Right lobe of liver (tissue), 6 donors: ENCODE data around the gene DLAT. TPM values are rescaled to one million over a fixed set of nuclear protein-coding genes. Genes with fewer than 3 reads are reported as not detected.
A peak's percentile ranks its signal among the peaks of the same experiment; 100 is the strongest.

Experiments
- ATAC-seq, 4 donors: fragments of 200-7000 bp; cut with Tn5 transposase; one replicate each; pipeline ENCODE4 v1.9.1; 2020; ENCODE audit warnings: mild to moderate bottlenecking in 4 of 4, moderate library complexity in 4 of 4
- DNase-seq, 3 donors: peaks; one replicate each; pipeline ENCODE4 v3.0.0-alpha.2; 2020
- H3K27ac ChIP-seq, 3 donors: fragments of 200-600 bp; one replicate each; pipeline ENCODE4 v1.8.0; 2022
- H3K27me3 ChIP-seq, 2 donors: fragments of 200-600 bp; one replicate each; pipeline ENCODE4 v1.8.0; 2022
- H3K36me3 ChIP-seq, 4 donors: fragments of 200-600 bp; sonication (generic) in 1 of 4; one replicate each; pipeline versions ENCODE4 v1.5.1 to v1.8.0; 2017 to 2022; ENCODE audit warnings: control low read depth in 1 of 4
- H3K4me1 ChIP-seq, 4 donors: fragments of 200-600 bp; sonication (generic) in 1 of 4; one replicate each; pipeline versions ENCODE4 v1.5.1 to v1.8.0; 2017 to 2022; ENCODE audit warnings: control low read depth in 1 of 4
- H3K4me3 ChIP-seq, 3 donors: fragments of 200-600 bp; one replicate each; pipeline ENCODE4 v1.8.0; 2022
- H3K9me3 ChIP-seq, 4 donors: fragments of 200-600 bp; sonication (generic) in 1 of 4; one replicate each; pipeline versions ENCODE4 v1.5.1 to v1.8.0; 2017 to 2022; ENCODE audit warnings: control low read depth in 1 of 4
- POLR2A ChIP-seq: fragments of 450-650 bp; IDR thresholded peaks from one replicate; pipeline ENCODE4 v1.6.1; 2017; ENCODE audit warnings: antibody characterized with exemption, mild to moderate bottlenecking
- WGBS: methylation state at CpG from one replicate; pipeline ENCODE4 v1.1.6; 2018; ENCODE audit warnings: low coverage, low lambda C conversion rate; ENCODE audit not compliant: insufficient coverage; ENCODE audit errors: missing lambda C conversion rate; 5-methylcytosine and 5-hydroxymethylcytosine counted together
- intact Hi-C, 2 donors: fragments of 100-400 bp; cut with DNase I; formaldehyde crosslinking; loops; one replicate each; pipeline versions ENCODE4 v1.11.2 to v1.14.1; 2022
- small RNA-seq, 2 experiments: library from RNA; depleted of rRNA; stranded (forward); fragments of <200 nt; gene quantifications; one replicate each; pipeline ENCODE3, GENCODE V24; 2016
- total RNA-seq, 6 experiments: library from RNA; depleted of rRNA in 2 of 6; stranded (reverse); fragments of >200 nt in 2 of 6; fragmentation: NEBNext Ultra II Directional in 3 of 6; extraction: Animal tissue kit (Norgen Biotek cat#: 25700) in 3 of 6; gene quantifications; one replicate each; pipeline versions ENCODE4 v1.1.0 to v1.2.4, GENCODE V29; 2016 to 2023
- TF ChIP-seq, protein P1 (sequence below), 4 donors: fragments of 200-600 bp in 3 of 4; fragments of 450-650 bp in 1 of 4; IDR thresholded peaks; one replicate each; pipeline versions ENCODE4 v1.5.1 to v1.8.0; 2016 to 2022; ENCODE audit warnings: antibody characterized with exemption in 4 of 4, mild to moderate bottlenecking in 2 of 4
- donor health status: DM: no; HTN: yes; CAD: no.
- donor health status: DM: no; HTN: no; CAD: no.
- donor health status: DM: no; HTN: no; CAD: no.
- donor health status: DM: no; HTN: yes; CAD: no.
- donor health status: DM: no; HTN: yes; CAD: no.

The DLAT gene
- total RNA-seq, 6 experiments from 2014 or later, result 10.8 to 37.4 (median 23.3) TPM

DNA sequence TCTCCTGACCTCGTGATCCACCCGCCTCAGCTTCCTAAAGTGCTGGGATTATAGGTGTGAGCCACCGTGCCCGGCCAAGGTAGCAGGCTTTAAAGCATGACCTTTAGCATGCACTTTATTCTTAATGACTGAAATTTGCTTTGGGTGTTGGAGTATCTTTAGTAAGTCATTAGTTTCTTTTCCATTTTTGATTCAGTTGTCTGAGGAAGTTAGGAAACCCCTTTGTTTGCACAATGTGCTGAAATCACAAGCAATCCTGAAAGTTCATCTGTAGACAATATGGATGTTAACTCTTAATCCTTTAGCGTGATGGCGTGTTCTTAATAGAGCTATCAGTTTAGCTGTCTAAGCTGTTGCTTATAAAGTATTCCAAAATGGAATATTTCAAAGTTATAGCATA, 78.2 kb downstream of the DLAT start:
- WGBS, result 74% methylated on average over 6 of the region's 6 CpGs
- no peaks in the 10 kb centered on the region for H3K27me3 ChIP-seq

GRCh38 chr11:112106070-112106469, 80.9 kb downstream of the DLAT start:
- Histone ChIP-seq H3K36me3 (no peaks in the 10 kb centered on the region), H3K9me3 (no peaks in the 10 kb centered on the region), H3K27me3 (no peaks in the 10 kb centered on the region), H3K4me3 (no peak overlapping the region), H3K4me1 (peaks cover 0 to under 1% (median 0%) of the 10 kb centered on the region in 4 donors), H3K27ac (no peak overlapping the region)
- 83% methylated on average over 6 of the region's 8 CpGs for WGBS
- ATAC-seq, result no peak
- DNase-seq, result no peak
- intact Hi-C loops, result loop anchor here in 1 of 2 donors (10.0 kb wide), 1 partner anchor 169 kb away; no protein-coding TSS in a partner anchor
- no peak for TF ChIP-seq POLR2A
- TF ChIP-seq, protein P1, sequence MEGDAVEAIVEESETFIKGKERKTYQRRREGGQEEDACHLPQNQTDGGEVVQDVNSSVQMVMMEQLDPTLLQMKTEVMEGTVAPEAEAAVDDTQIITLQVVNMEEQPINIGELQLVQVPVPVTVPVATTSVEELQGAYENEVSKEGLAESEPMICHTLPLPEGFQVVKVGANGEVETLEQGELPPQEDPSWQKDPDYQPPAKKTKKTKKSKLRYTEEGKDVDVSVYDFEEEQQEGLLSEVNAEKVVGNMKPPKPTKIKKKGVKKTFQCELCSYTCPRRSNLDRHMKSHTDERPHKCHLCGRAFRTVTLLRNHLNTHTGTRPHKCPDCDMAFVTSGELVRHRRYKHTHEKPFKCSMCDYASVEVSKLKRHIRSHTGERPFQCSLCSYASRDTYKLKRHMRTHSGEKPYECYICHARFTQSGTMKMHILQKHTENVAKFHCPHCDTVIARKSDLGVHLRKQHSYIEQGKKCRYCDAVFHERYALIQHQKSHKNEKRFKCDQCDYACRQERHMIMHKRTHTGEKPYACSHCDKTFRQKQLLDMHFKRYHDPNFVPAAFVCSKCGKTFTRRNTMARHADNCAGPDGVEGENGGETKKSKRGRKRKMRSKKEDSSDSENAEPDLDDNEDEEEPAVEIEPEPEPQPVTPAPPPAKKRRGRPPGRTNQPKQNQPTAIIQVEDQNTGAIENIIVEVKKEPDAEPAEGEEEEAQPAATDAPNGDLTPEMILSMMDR (IDR thresholded peaks at IDR 0.05), result no peak

More for the DNA sequence above, 78.2 kb downstream of the DLAT start:
- H3K36me3 ChIP-seq, result no peaks in the 10 kb centered on the region
- intact Hi-C loops, result loop anchor here in 1 of 2 donors (10.0 kb wide), 1 partner anchor 171 kb away; no protein-coding TSS in a partner anchor
- peak in 1 of 4 donors; percentile 29 for ATAC-seq
- no peak overlapping the region for H3K27ac ChIP-seq
- peaks cover 0 to 13% (median 0%) of the 10 kb centered on the region in 4 donors for H3K4me1 ChIP-seq
- no peak overlapping the region for H3K4me3 ChIP-seq
- H3K9me3 ChIP-seq, result no peaks in the 10 kb centered on the region
- DNase-seq, result no peak
- TF ChIP-seq, protein P1 (IDR thresholded peaks at IDR 0.05), result no peak

Small RNA genes within 50 kb of the gene (small RNA-seq; reads per million reads assigned to genes)
- gene AP000907.3 (0 reads per million in 2 experiments), gene RNU6-893P (0 reads per million in 2 experiments)

Other genes with a start within 250 kb of the DLAT start
- 10 to 100 TPM; 15.0 to 20.8 (median 18.2) TPM for gene ALG9, start 153.8 kb upstream of the DLAT start, total RNA-seq
- gene FDXACB1, start 146.2 kb upstream of the DLAT start, total RNA-seq, result 1 to 10 TPM in 4 of 6 experiments, under 1 TPM in 2; 0.90 to 1.3 (median 1.1) TPM
- 10 to 100 TPM; 10.6 to 22.9 (median 15.7) TPM for gene CFAP68, start 145.9 kb upstream of the DLAT start, total RNA-seq
- gene CRYAB, start 113.6 kb upstream of the DLAT start, total RNA-seq, result 10 to 100 TPM in 2 of 6 experiments, 1 to 10 TPM in 4; 3.6 to 10.5 (median 6.7) TPM
- gene HSPB2, start 112.7 kb upstream of the DLAT start, total RNA-seq, result under 1 TPM in 2 of 6 experiments, not detected in 4; 0.20 to 0.49 TPM
- gene C11orf52, start 106.5 kb upstream of the DLAT start, total RNA-seq, result 10 to 100 TPM in 4 of 6 experiments, 1 to 10 TPM in 2; 6.4 to 12.6 (median 10.3) TPM
- gene DIXDC1, start 88.1 kb upstream of the DLAT start, total RNA-seq, result 10 to 100 TPM in 1 of 6 experiments, 1 to 10 TPM in 5; 4.5 to 10.4 (median 8.0) TPM
- gene PIH1D2, start 48.6 kb downstream of the DLAT start, total RNA-seq, result under 1 TPM; 0.37 to 0.80 (median 0.37) TPM
- 1 to 10 TPM; 4.7 to 7.7 (median 6.0) TPM for gene NKAPD1, start 48.9 kb downstream of the DLAT start, total RNA-seq
- 10 to 100 TPM; 27.9 to 36.6 (median 31.4) TPM for gene TIMM8B, start 61.3 kb downstream of the DLAT start, total RNA-seq
- 100 to 1,000 TPM; 114 to 191 (median 130) TPM for gene SDHD, start 61.5 kb downstream of the DLAT start, total RNA-seq
- 1 to 10 TPM; 2.7 to 7.2 (median 4.4) TPM for gene IL18, start 138.7 kb downstream of the DLAT start, total RNA-seq
- under 1 TPM in 1 of 6 experiments, not detected in 5; 0.31 TPM for gene TEX12, start 142.0 kb downstream of the DLAT start, total RNA-seq
- gene BCO2, start 150.1 kb downstream of the DLAT start, total RNA-seq, result 100 to 1,000 TPM in 2 of 6 experiments, 10 to 100 TPM in 4; 33.3 to 118 (median 75.5) TPM
- 10 to 100 TPM; 37.8 to 66.9 (median 55.4) TPM for gene PTS, start 201.0 kb downstream of the DLAT start, total RNA-seq
- not detected for gene PLET1, start 235.5 kb downstream of the DLAT start, total RNA-seq